ENCODE measurements around the gene CFL1. TPM values are rescaled to one million over a fixed set of nuclear protein-coding genes. Genes with fewer than 3 reads are reported as not detected.

The CFL1 gene
- polyA plus RNA-seq, 1 of the 3 experiments (the other 2 are of a cell fraction), result 4,252 TPM

DNA sequence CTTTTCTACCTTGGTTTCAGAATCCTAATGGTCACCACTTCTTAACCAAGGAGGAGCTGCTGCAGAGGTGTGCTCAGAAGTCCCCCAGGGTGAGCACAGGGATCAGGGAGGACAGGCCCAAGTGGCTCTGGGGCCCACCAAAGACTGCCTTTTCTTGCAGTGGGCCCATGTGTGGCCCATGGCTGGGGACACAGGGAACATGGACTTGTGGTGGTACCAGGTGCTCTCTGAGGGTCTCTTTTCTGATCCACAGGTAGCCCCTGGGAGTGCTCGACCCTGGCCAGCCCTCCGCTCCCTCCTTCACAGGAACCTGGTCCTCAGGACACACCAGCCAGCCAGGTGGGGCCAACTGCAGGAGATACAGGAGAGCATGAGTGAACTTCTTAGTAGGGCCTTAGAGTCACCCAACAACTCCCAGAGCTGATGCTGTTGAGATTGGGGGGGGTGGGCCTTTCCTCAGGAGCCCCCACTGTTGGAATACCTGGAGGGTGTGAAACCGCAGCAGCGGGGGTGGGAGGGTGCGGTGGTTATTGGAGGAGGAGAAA, 4.3 kb upstream of the CFL1 start:
- peaks cover 48% of the 10 kb centered on the region for H3F3A ChIP-seq (replicated peaks; ENCODE audit: insufficient read depth)
- H3K36me3 ChIP-seq (replicated peaks in 1 of 2; ENCODE audit: control insufficient read depth in 1 of 2, insufficient read depth in 2 of 2, low read length in 1 of 2), result peaks cover 27 to 57% of the 10 kb centered on the region in 2 experiments
- H4K20me1 ChIP-seq (ENCODE audit: insufficient read depth), result peaks cover 3% of the 10 kb centered on the region
- H3K4me2 ChIP-seq, result peak overlapping the region; percentile 99
- peaks cover 10 to 17% of the 10 kb centered on the region in 2 experiments for H3K4me1 ChIP-seq (ENCODE audit: control insufficient read depth in 1 of 2, insufficient read depth in 2 of 2, low read depth in 1 of 2, low read length in 1 of 2)
- TF ChIP-seq SIN3A (IDR thresholded peaks at IDR 0.05; ENCODE audit: borderline replicate concordance, low read depth, low read length), result no peak
- TF ChIP-seq, protein P1, sequence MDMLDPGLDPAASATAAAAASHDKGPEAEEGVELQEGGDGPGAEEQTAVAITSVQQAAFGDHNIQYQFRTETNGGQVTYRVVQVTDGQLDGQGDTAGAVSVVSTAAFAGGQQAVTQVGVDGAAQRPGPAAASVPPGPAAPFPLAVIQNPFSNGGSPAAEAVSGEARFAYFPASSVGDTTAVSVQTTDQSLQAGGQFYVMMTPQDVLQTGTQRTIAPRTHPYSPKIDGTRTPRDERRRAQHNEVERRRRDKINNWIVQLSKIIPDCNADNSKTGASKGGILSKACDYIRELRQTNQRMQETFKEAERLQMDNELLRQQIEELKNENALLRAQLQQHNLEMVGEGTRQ (IDR thresholded peaks at IDR 0.05; ENCODE audit: borderline replicate concordance, low read depth, low read length), result no peak
- TF ChIP-seq, protein P2, sequence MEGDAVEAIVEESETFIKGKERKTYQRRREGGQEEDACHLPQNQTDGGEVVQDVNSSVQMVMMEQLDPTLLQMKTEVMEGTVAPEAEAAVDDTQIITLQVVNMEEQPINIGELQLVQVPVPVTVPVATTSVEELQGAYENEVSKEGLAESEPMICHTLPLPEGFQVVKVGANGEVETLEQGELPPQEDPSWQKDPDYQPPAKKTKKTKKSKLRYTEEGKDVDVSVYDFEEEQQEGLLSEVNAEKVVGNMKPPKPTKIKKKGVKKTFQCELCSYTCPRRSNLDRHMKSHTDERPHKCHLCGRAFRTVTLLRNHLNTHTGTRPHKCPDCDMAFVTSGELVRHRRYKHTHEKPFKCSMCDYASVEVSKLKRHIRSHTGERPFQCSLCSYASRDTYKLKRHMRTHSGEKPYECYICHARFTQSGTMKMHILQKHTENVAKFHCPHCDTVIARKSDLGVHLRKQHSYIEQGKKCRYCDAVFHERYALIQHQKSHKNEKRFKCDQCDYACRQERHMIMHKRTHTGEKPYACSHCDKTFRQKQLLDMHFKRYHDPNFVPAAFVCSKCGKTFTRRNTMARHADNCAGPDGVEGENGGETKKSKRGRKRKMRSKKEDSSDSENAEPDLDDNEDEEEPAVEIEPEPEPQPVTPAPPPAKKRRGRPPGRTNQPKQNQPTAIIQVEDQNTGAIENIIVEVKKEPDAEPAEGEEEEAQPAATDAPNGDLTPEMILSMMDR (IDR thresholded peaks at IDR 0.05), result no peak
- TF ChIP-seq GABPA (IDR thresholded peaks at IDR 0.05; ENCODE audit: low read depth), result no peak
- TF ChIP-seq, protein P3, sequence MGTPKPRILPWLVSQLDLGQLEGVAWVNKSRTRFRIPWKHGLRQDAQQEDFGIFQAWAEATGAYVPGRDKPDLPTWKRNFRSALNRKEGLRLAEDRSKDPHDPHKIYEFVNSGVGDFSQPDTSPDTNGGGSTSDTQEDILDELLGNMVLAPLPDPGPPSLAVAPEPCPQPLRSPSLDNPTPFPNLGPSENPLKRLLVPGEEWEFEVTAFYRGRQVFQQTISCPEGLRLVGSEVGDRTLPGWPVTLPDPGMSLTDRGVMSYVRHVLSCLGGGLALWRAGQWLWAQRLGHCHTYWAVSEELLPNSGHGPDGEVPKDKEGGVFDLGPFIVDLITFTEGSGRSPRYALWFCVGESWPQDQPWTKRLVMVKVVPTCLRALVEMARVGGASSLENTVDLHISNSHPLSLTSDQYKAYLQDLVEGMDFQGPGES (IDR thresholded peaks at IDR 0.05; ENCODE audit: low read depth, low read length), result no peak
- TF ChIP-seq TCF12 (IDR thresholded peaks at IDR 0.05), result no peak
- CTCF ChIA-PET, result interaction anchor here (4.4 to 18.4 kb wide), 3 partner anchors 9 to 150 kb away, joined by 27 to 374 read pairs (median 89); partner anchors contain the start of genes CCDC85B, CTSW, EFEMP2 and FIBP
- H3K79me2 ChIP-seq (ENCODE audit: insufficient read depth), result peaks cover 50% of the 10 kb centered on the region
- H2AFZ ChIP-seq (ENCODE audit: low read depth), result no peak overlapping the region
- no peak for DNase-seq
- WGBS (ENCODE audit: low lambda C conversion rate), result 98% methylated on average over 4 of the region's 5 CpGs
- peak overlapping the region; percentile 86; the same call in 1 of the 2 replicates for H3K9ac ChIP-seq
- POLR2A ChIA-PET, result interaction anchor here (1.4 to 1.6 kb wide), 3 partner anchors 10 to 22 kb away, joined by 3 to 11 read pairs (median 4); partner anchors contain the start of gene EFEMP2
- no peaks in the 10 kb centered on the region for H3K9me3 ChIP-seq
- no peak overlapping the region for H3K27ac ChIP-seq (ENCODE audit: low read depth in 2 of 2, low read length in 1 of 2)
- H3K27me3 ChIP-seq (ENCODE audit: insufficient read depth), result no peaks in the 10 kb centered on the region
- H3K4me3 ChIP-seq (ENCODE audit: low read depth in 2 of 2, low read length in 1 of 2), result no peak overlapping the region
- H3K9me2 ChIP-seq, result no peaks in the 10 kb centered on the region

DNA sequence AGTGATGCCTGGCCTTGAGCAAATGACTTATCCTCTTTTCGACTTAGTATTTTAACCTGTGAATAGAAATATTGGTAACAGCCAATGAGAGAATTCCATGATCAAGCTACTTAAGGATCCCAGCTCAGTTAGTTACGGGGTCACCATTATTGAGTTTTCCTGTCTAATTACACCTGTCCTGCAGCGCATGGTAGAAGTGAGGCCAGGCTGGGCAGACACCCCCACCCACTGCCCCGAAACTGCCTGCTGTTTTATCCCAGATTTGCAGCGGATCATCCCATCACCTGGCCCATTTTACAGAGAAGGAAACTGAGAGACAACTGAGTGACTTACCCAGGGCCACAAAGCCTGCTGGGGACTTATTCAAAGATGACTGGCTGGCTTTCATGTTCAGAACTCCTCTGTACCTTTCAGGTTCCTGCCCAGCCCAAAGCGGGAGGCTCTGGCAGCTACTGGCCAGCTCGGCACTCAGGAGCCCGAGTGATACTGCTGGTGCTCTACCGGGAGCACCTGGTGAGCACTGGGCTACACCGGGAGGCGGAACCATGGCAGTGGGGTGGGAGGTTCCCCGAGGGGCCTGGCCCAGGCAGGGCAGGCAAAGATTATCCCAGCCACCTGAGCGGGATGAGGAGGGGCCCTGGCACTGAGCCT, 3.7 kb upstream of the CFL1 start:
- Histone ChIP-seq H2AFZ (ENCODE audit: low read depth) (no peak overlapping the region), H3K27me3 (ENCODE audit: insufficient read depth) (no peaks in the 10 kb centered on the region), H3K9me2 (no peaks in the 10 kb centered on the region), H3K4me2 (peak overlapping the region; percentile 99), H4K20me1 (ENCODE audit: insufficient read depth) (peaks cover 9% of the 10 kb centered on the region), H3K79me2 (ENCODE audit: insufficient read depth) (peaks cover 54% of the 10 kb centered on the region), H3K4me1 (ENCODE audit: control insufficient read depth in 1 of 2, insufficient read depth in 2 of 2, low read depth in 1 of 2, low read length in 1 of 2) (peaks cover 10 to 17% of the 10 kb centered on the region in 2 experiments), H3K36me3 (replicated peaks in 1 of 2; ENCODE audit: control insufficient read depth in 1 of 2, insufficient read depth in 2 of 2, low read length in 1 of 2) (peaks cover 23 to 51% of the 10 kb centered on the region in 2 experiments), H3K4me3 (ENCODE audit: low read depth in 2 of 2, low read length in 1 of 2) (peak overlapping the region; percentile 97 to 99), H3K27ac (ENCODE audit: low read depth in 2 of 2, low read length in 1 of 2) (peak overlapping the region; percentile 93), H3K9me3 (no peaks in the 10 kb centered on the region), H3F3A (replicated peaks; ENCODE audit: insufficient read depth) (peaks cover 43% of the 10 kb centered on the region), H3K9ac (peak overlapping the region; percentile 86)
- TF ChIP-seq, protein P4, sequence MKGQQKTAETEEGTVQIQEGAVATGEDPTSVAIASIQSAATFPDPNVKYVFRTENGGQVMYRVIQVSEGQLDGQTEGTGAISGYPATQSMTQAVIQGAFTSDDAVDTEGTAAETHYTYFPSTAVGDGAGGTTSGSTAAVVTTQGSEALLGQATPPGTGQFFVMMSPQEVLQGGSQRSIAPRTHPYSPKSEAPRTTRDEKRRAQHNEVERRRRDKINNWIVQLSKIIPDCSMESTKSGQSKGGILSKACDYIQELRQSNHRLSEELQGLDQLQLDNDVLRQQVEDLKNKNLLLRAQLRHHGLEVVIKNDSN (IDR thresholded peaks at IDR 0.05; ENCODE audit: borderline replicate concordance, low read depth), result no peak
- no peak for TF ChIP-seq GATA2 (CRISPR knock-in tag; IDR thresholded peaks at IDR 0.05)
- DNase-seq, result no peak
- 74% methylated on average over 5 of the region's 13 CpGs for WGBS (ENCODE audit: low lambda C conversion rate)
- CTCF ChIA-PET, result interaction anchor here (0.7 to 18.4 kb wide), 9 partner anchors 10 to 224 kb away, joined by 3 to 374 read pairs (median 4); partner anchors contain the start of genes CCDC85B, CTSW, EFEMP2 and FIBP
- POLR2A ChIA-PET, result interaction anchor here (1.5 to 5.0 kb wide), 4 partner anchors 9 to 28 kb away, joined by 3 to 59 read pairs (median 25); partner anchors contain the start of genes CCDC85B and FIBP

Data from SK-N-SH (cell line).